ENCODE measurements around the gene COL4A3. TPM values are rescaled to one million over a fixed set of nuclear protein-coding genes. Genes with fewer than 3 reads are reported as not detected.

COL4A3 gene
- total RNA-seq, 3 donors from 2014 or later, result 0.16 to 0.36 (median 0.32) TPM

GRCh38 chr2:227234429-227234828 is 70.0 kb downstream of the COL4A3 start:
- ATAC-seq (no peak), DNase-seq (no peak)
- Histone ChIP-seq H3K4me1 (ENCODE audit: low read depth) (no peaks in the 10 kb centered on the region), H3K36me3 (ENCODE audit: low read depth) (no peaks in the 10 kb centered on the region), H3K4me3 (no peak overlapping the region), H3K9me3 (no peaks in the 10 kb centered on the region)
- TF ChIP-seq CTCF (IDR thresholded peaks at IDR 0.05), result no peak
- intact Hi-C loops (cut with DNase I, micrococcal nuclease), result no loop called here

- ATAC-seq (no peak), DNase-seq (no peak)
- intact Hi-C loops (cut with DNase I, micrococcal nuclease), result loop anchor here (1.0 to 5.0 kb wide), 2 partner anchors 105 to 107 kb away; no protein-coding TSS in a partner anchor
- no peaks in the 10 kb centered on the region for H3K4me1 ChIP-seq (ENCODE audit: low read depth)
- TF ChIP-seq CTCF (IDR thresholded peaks at IDR 0.05), result no peak
- H3K9me3 ChIP-seq, result no peaks in the 10 kb centered on the region
- H3K36me3 ChIP-seq (ENCODE audit: low read depth), result no peaks in the 10 kb centered on the region
- H3K4me3 ChIP-seq, result no peak overlapping the region
These were observed 73.4 kb downstream of the COL4A3 start for GRCh38 chr2:227237786-227238185.

GRCh38 chr2:227238238-227239237 is 74.1 kb downstream of the COL4A3 start:
- peak; percentile 92 for TF ChIP-seq CTCF (IDR thresholded peaks at IDR 0.05)
- Histone ChIP-seq H3K9me3 (no peaks in the 10 kb centered on the region), H3K36me3 (ENCODE audit: low read depth) (no peaks in the 10 kb centered on the region), H3K4me1 (ENCODE audit: low read depth) (no peaks in the 10 kb centered on the region), H3K4me3 (no peak overlapping the region)
- DNase-seq (peak in 2 of 3 donors; percentile 67 to 88), ATAC-seq (peak; percentile 53)
- intact Hi-C loops (cut with DNase I, micrococcal nuclease), result loop anchor here (1.0 to 5.0 kb wide), 2 partner anchors 106 to 108 kb away; no protein-coding TSS in a partner anchor

GRCh38 chr2:227241005-227241404 is 76.6 kb downstream of the COL4A3 start:
- no peak for TF ChIP-seq CTCF (IDR thresholded peaks at IDR 0.05)
- Histone ChIP-seq H3K9me3 (no peaks in the 10 kb centered on the region), H3K4me3 (no peak overlapping the region), H3K4me1 (ENCODE audit: low read depth) (no peaks in the 10 kb centered on the region), H3K36me3 (ENCODE audit: low read depth) (no peaks in the 10 kb centered on the region)
- no peak for DNase-seq
- intact Hi-C loops (cut with DNase I, micrococcal nuclease), result no loop called here
- ATAC-seq, result no peak

GRCh38 chr2:227248876-227249275 is 84.5 kb downstream of the COL4A3 start:
- TF ChIP-seq CTCF (IDR thresholded peaks at IDR 0.05), result no peak
- intact Hi-C loops (cut with DNase I, micrococcal nuclease), result no loop called here
- no peaks in the 10 kb centered on the region for H3K4me1 ChIP-seq (ENCODE audit: low read depth)
- H3K9me3 ChIP-seq, result no peaks in the 10 kb centered on the region
- no peaks in the 10 kb centered on the region for H3K36me3 ChIP-seq (ENCODE audit: low read depth)
- no peak for DNase-seq
- ATAC-seq, result no peak
- H3K4me3 ChIP-seq, result no peak overlapping the region

Data from mucosa of descending colon (tissue), 3 donors.